ENCODE measurements around the gene FSTL5. TPM values are rescaled to one million over a fixed set of nuclear protein-coding genes. Genes with fewer than 3 reads are reported as not detected.

FSTL5 gene
- total RNA-seq, 2 experiments from 2014 or later: not detected

DNA sequence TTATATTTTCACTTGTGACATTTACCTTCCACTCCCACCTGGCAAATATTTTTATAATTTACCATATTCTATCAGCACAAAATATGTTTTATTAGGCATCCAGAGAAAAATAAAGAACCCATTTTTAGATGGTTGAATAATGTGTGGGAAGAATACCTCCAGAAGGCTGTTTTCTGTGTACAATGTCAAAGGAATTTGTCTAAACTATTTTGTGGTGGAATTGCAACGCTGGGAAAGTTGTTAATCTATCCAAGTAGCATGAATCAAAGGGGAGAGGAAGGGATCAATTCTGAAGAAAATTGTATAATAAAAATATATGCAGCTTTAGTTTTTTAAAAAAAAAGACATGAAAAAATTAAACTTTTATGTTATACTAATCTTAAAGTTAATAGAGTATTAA lies 706.5 kb downstream of the FSTL5 start:
- ChIA-PET CTCF (ENCODE audit: unreplicated experiment) (no interaction called here), POLR2A (no interaction called here)
- intact Hi-C loops (cut with micrococcal nuclease; ENCODE audit: unreplicated experiment): no loop called here
- H3K36me3 ChIP-seq (ENCODE audit: insufficient read depth, low read length): no peaks in the 10 kb centered on the region
- H3K27ac ChIP-seq (ENCODE audit: low read depth, low read length, poor library complexity, severe bottlenecking): no peak overlapping the region
- H3K9me3 ChIP-seq (ENCODE audit: low read length): no peaks in the 10 kb centered on the region
- no peak overlapping the region for H2AFZ ChIP-seq (ENCODE audit: low read length)
- BruUV-seq (replicated peaks): no TSS peak
- no peaks in the 10 kb centered on the region for H3K9me2 ChIP-seq (ENCODE audit: insufficient read depth, low read length)
- H4K20me1 ChIP-seq (ENCODE audit: insufficient read depth, low read length): no peaks in the 10 kb centered on the region
- TF ChIP-seq EZH2phosphoT487 (IDR thresholded peaks at IDR 0.05; ENCODE audit: borderline replicate concordance, low read depth, low read length): no peak
- TF ChIP-seq, protein P1, sequence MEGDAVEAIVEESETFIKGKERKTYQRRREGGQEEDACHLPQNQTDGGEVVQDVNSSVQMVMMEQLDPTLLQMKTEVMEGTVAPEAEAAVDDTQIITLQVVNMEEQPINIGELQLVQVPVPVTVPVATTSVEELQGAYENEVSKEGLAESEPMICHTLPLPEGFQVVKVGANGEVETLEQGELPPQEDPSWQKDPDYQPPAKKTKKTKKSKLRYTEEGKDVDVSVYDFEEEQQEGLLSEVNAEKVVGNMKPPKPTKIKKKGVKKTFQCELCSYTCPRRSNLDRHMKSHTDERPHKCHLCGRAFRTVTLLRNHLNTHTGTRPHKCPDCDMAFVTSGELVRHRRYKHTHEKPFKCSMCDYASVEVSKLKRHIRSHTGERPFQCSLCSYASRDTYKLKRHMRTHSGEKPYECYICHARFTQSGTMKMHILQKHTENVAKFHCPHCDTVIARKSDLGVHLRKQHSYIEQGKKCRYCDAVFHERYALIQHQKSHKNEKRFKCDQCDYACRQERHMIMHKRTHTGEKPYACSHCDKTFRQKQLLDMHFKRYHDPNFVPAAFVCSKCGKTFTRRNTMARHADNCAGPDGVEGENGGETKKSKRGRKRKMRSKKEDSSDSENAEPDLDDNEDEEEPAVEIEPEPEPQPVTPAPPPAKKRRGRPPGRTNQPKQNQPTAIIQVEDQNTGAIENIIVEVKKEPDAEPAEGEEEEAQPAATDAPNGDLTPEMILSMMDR (conservative IDR thresholded peaks at IDR 0.05; ENCODE audit: low read length): no peak
- H3K4me1 ChIP-seq (ENCODE audit: insufficient read depth, low read length, poor library complexity, severe bottlenecking): no peaks in the 10 kb centered on the region
- H3K4me2 ChIP-seq (ENCODE audit: low read length): no peak overlapping the region
- no peaks in the 10 kb centered on the region for H3K79me2 ChIP-seq (ENCODE audit: insufficient read depth, low read depth, low read length)
- no peak overlapping the region for H3K4me3 ChIP-seq (ENCODE audit: low read depth, low read length, poor library complexity, severe bottlenecking)
- DNase-seq (ENCODE audit: low spot score): no peak

GRCh38 chr4:161454860-161455259 lies 708.9 kb downstream of the FSTL5 start:
- intact Hi-C loops (cut with micrococcal nuclease; ENCODE audit: unreplicated experiment): no loop called here
- CTCF ChIA-PET (ENCODE audit: unreplicated experiment): no interaction called here

DNA sequence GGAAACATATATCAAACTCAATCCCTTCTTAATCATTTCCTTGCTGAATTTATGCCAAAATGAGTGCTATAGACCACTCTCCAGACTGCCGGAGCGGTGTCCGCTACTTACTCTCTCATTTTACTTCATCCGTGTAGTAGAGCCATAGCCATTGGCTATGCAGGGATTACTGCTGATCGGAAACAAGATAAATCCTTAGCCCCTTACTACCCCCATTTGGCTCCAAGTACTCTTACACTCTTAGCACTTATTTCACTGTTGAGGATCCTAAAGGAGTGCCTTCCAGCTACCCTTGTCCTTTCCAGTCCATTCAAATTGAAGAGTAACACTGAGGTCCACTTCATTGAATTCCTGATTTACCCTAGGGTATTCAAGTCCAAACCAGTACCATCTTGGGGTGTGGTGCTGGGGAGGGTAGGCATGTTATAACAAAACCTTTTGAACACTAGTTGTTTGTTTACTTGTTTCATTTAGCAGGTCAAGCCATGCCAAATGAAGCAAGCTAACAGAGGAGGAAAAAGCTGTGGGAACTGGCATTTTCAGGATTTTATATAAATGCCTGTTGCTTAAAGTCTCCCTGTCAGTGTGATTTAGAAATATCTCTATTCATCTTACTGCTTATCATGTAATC lies 715.1 kb downstream of the FSTL5 start:
- no peak overlapping the region for H3K4me2 ChIP-seq (ENCODE audit: low read length)
- no peaks in the 10 kb centered on the region for H3K4me1 ChIP-seq (ENCODE audit: insufficient read depth, low read length, poor library complexity, severe bottlenecking)
- H3K4me3 ChIP-seq (ENCODE audit: low read depth, low read length, poor library complexity, severe bottlenecking): no peak overlapping the region
- H4K20me1 ChIP-seq (ENCODE audit: insufficient read depth, low read length): no peaks in the 10 kb centered on the region
- intact Hi-C loops (cut with micrococcal nuclease; ENCODE audit: unreplicated experiment): no loop called here
- TF ChIP-seq EZH2phosphoT487 (IDR thresholded peaks at IDR 0.05; ENCODE audit: borderline replicate concordance, low read depth, low read length): no peak
- TF ChIP-seq, protein P1 (conservative IDR thresholded peaks at IDR 0.05; ENCODE audit: low read length): no peak
- CTCF ChIA-PET (ENCODE audit: unreplicated experiment): no interaction called here
- DNase-seq (ENCODE audit: low spot score): no peak
- BruUV-seq (replicated peaks): no TSS peak
- H3K27ac ChIP-seq (ENCODE audit: low read depth, low read length, poor library complexity, severe bottlenecking): no peak overlapping the region
- POLR2A ChIA-PET: no interaction called here
- H3K9me3 ChIP-seq (ENCODE audit: low read length): no peaks in the 10 kb centered on the region
- H3K9me2 ChIP-seq (ENCODE audit: insufficient read depth, low read length): no peaks in the 10 kb centered on the region
- H2AFZ ChIP-seq (ENCODE audit: low read length): no peak overlapping the region
- H3K79me2 ChIP-seq (ENCODE audit: insufficient read depth, low read depth, low read length): no peaks in the 10 kb centered on the region
- no peaks in the 10 kb centered on the region for H3K36me3 ChIP-seq (ENCODE audit: insufficient read depth, low read length)

More at GRCh38 chr4:161454860-161455259, 708.9 kb downstream of the FSTL5 start:
- Histone ChIP-seq H3K27ac (ENCODE audit: low read depth, low read length, poor library complexity, severe bottlenecking) (no peak overlapping the region), H3K4me1 (ENCODE audit: insufficient read depth, low read length, poor library complexity, severe bottlenecking) (no peaks in the 10 kb centered on the region), H3K79me2 (ENCODE audit: insufficient read depth, low read depth, low read length) (no peaks in the 10 kb centered on the region), H3K9me2 (ENCODE audit: insufficient read depth, low read length) (no peaks in the 10 kb centered on the region), H3K36me3 (ENCODE audit: insufficient read depth, low read length) (no peaks in the 10 kb centered on the region), H3K4me3 (ENCODE audit: low read depth, low read length, poor library complexity, severe bottlenecking) (no peak overlapping the region), H4K20me1 (ENCODE audit: insufficient read depth, low read length) (no peaks in the 10 kb centered on the region), H2AFZ (ENCODE audit: low read length) (no peak overlapping the region), H3K4me2 (ENCODE audit: low read length) (no peak overlapping the region), H3K9me3 (ENCODE audit: low read length) (no peaks in the 10 kb centered on the region)
- POLR2A ChIA-PET: no interaction called here
- no peak for DNase-seq (ENCODE audit: low spot score)
- TF ChIP-seq, protein P1 (conservative IDR thresholded peaks at IDR 0.05; ENCODE audit: low read length): no peak
- no peak for TF ChIP-seq EZH2phosphoT487 (IDR thresholded peaks at IDR 0.05; ENCODE audit: borderline replicate concordance, low read depth, low read length)
- no TSS peak for BruUV-seq (replicated peaks)

Data from OCI-LY7 (cell line).